HepG2 (cell line): ENCODE measurements around the gene BRD3. TPM values are rescaled to one million over a fixed set of nuclear protein-coding genes. Genes with fewer than 3 reads are reported as not detected.

Source experiments
- CREBL2 ChIP-seq: sonication (generic); formaldehyde crosslinking; IDR thresholded peaks from 2 replicates; pipeline ENCODE4 v1.8.1; 2023; ENCODE audit warnings: missing genetic modification reagents, mild to moderate bottlenecking, borderline replicate concordance
- KLF15 ChIP-seq: sonication (generic); formaldehyde crosslinking; IDR thresholded peaks from 2 replicates; pipeline ENCODE4 v1.8.1; 2023; ENCODE audit warnings: borderline replicate concordance, mild to moderate bottlenecking, inconsistent platforms, missing genetic modification reagents, mixed read lengths
- MIER2 ChIP-seq: IDR thresholded peaks from 2 replicates; pipeline ENCODE4 v1.6.1; 2016; ENCODE audit warnings: missing biosample characterization, missing genetic modification reagents
- RBM22 ChIP-seq: fragments of 200-400 bp; formaldehyde crosslinking; optimal IDR thresholded peaks from 2 replicates; pipeline ENCODE3; 2017; ENCODE audit warnings: mild to moderate bottlenecking, low read length, moderate library complexity
- SKI ChIP-seq: fragments of 450-650 bp; IDR thresholded peaks from one replicate; pipeline ENCODE4 v1.6.1; 2018; ENCODE audit warnings: mild to moderate bottlenecking; ENCODE audit not compliant: partially characterized antibody
- SMYD3 ChIP-seq: sonication (generic); formaldehyde crosslinking; IDR thresholded peaks from 2 replicates; pipeline ENCODE4 v1.8.1; 2023; ENCODE audit warnings: mild to moderate bottlenecking, missing genetic modification reagents
- SOX5 ChIP-seq: IDR thresholded peaks from 2 replicates; pipeline ENCODE4 v1.6.1; 2016; ENCODE audit warnings: borderline replicate concordance
- WIZ ChIP-seq: sonication (generic); formaldehyde crosslinking; IDR thresholded peaks from 2 replicates; pipeline ENCODE4 v1.5.1; 2020; ENCODE audit warnings: mild to moderate bottlenecking, missing genetic modification reagents
- ZBTB40 ChIP-seq, 2 experiments: fragments of 450-650 bp in 1 of 2; sonication (generic) in 1 of 2; formaldehyde crosslinking in 1 of 2; IDR thresholded peaks; 2 replicates each; pipeline versions ENCODE4 v1.6.1 to v1.8.0; 2016 to 2022; ENCODE audit warnings: antibody characterized with exemption in 1 of 2, mild to moderate bottlenecking in 1 of 2, missing genetic modification reagents in 1 of 2
- ZC3H4 ChIP-seq: sonication (generic); formaldehyde crosslinking; IDR thresholded peaks from 2 replicates; pipeline ENCODE4 v1.4.0; 2020; ENCODE audit warnings: missing genetic modification reagents, borderline replicate concordance
- ZFP1 ChIP-seq: IDR thresholded peaks from 2 replicates; pipeline ENCODE4 v1.6.1; 2016
- ZMYM4 ChIP-seq: sonication (generic); formaldehyde crosslinking; IDR thresholded peaks from 2 replicates; pipeline ENCODE4 v1.8.1; 2023; ENCODE audit warnings: mild to moderate bottlenecking, missing genetic modification reagents
- ZNF256 ChIP-seq: sonication (generic); formaldehyde crosslinking; conservative IDR thresholded peaks from 2 replicates; pipeline ENCODE4 v1.4.0; 2020; ENCODE audit warnings: missing genetic modification reagents
- ZNF33A ChIP-seq: sonication (generic); formaldehyde crosslinking; IDR thresholded peaks from 2 replicates; pipeline ENCODE4 v1.5.1; 2020; ENCODE audit warnings: missing genetic modification reagents, mild to moderate bottlenecking, moderate library complexity, borderline replicate concordance
- polyA plus RNA-seq, 8 experiments: library from polyadenylated mRNA; depleted of rRNA in 3 of 8; stranded (reverse) in 7 of 8; unstranded in 1 of 8; fragments of >200 nt; fragmentation: Illumina TruSeq in 4 of 8; extraction: Trizol in 4 of 8; gene quantifications; 2 replicates each; pipeline versions ENCODE4 v1.2.1 to v1.2.3, GENCODE V29; 2011 to 2016; ENCODE audit warnings: low read depth in 4 of 8, missing spikeins in 1 of 8, mixed read lengths in 1 of 8; ENCODE audit not compliant: insufficient read depth in 1 of 8
- total RNA-seq, 5 experiments: library from RNA; depleted of rRNA; stranded (reverse); fragments of >200 nt; fragmentation: Illumina TruSeq; extraction: Trizol; gene quantifications; 2 replicates each; pipeline ENCODE4 v1.2.3, GENCODE V29; 2016; ENCODE audit warnings: low read depth in 1 of 5
- TF ChIP-seq, protein P1 (sequence below): sonication (generic); formaldehyde crosslinking; conservative IDR thresholded peaks from 2 replicates; pipeline ENCODE4 v1.8.0; 2022; ENCODE audit warnings: low read depth, missing genetic modification reagents
- TF ChIP-seq, protein P2 (sequence below): sonication (generic); formaldehyde crosslinking; IDR thresholded peaks from 2 replicates; pipeline ENCODE4 v1.8.0; 2022; ENCODE audit warnings: missing genetic modification reagents, mild to moderate bottlenecking, moderate library complexity, borderline replicate concordance

Gene BRD3
- total and polyA plus RNA-seq, 2 of the 13 experiments (the other 11 are each of a cell fraction or from before 2014, with no cell fraction given), result 5.9 to 12.9 TPM

- TF ChIP-seq, protein P1, sequence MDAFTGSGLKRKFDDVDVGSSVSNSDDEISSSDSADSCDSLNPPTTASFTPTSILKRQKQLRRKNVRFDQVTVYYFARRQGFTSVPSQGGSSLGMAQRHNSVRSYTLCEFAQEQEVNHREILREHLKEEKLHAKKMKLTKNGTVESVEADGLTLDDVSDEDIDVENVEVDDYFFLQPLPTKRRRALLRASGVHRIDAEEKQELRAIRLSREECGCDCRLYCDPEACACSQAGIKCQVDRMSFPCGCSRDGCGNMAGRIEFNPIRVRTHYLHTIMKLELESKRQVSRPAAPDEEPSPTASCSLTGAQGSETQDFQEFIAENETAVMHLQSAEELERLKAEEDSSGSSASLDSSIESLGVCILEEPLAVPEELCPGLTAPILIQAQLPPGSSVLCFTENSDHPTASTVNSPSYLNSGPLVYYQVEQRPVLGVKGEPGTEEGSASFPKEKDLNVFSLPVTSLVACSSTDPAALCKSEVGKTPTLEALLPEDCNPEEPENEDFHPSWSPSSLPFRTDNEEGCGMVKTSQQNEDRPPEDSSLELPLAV (CRISPR knock-in tag), result no peak
- no peak for TF ChIP-seq ZNF33A (CRISPR knock-in tag)
- no peak for TF ChIP-seq ZNF256 (CRISPR knock-in tag)
- no peak for TF ChIP-seq SOX5
- TF ChIP-seq SKI, result peak; percentile 47
- TF ChIP-seq ZFP1 (CRISPR knock-in tag), result no peak
- TF ChIP-seq KLF15 (CRISPR knock-in tag), result 0 out of 2 replicates have a peak, but pooled peaks have one; percentile 38
- no peak for TF ChIP-seq MIER2 (CRISPR knock-in tag)
- TF ChIP-seq ZC3H4 (CRISPR knock-in tag), result no peak
- no peak for TF ChIP-seq ZBTB40 (IDR thresholded peaks at IDR 0.05)
- no peak for TF ChIP-seq ZBTB40 (CRISPR knock-in tag; IDR thresholded peaks at IDR 0.05)
- TF ChIP-seq, protein P2, sequence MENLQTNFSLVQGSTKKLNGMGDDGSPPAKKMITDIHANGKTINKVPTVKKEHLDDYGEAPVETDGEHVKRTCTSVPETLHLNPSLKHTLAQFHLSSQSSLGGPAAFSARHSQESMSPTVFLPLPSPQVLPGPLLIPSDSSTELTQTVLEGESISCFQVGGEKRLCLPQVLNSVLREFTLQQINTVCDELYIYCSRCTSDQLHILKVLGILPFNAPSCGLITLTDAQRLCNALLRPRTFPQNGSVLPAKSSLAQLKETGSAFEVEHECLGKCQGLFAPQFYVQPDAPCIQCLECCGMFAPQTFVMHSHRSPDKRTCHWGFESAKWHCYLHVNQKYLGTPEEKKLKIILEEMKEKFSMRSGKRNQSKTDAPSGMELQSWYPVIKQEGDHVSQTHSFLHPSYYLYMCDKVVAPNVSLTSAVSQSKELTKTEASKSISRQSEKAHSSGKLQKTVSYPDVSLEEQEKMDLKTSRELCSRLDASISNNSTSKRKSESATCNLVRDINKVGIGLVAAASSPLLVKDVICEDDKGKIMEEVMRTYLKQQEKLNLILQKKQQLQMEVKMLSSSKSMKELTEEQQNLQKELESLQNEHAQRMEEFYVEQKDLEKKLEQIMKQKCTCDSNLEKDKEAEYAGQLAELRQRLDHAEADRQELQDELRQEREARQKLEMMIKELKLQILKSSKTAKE (CRISPR knock-in tag), result no peak
- no peak for TF ChIP-seq RBM22
- no peak for TF ChIP-seq CREBL2
- TF ChIP-seq SMYD3 (CRISPR knock-in tag), result no peak
- TF ChIP-seq ZMYM4 (CRISPR knock-in tag), result no peak
- TF ChIP-seq WIZ, result no peak
Observed at GRCh38 chr9:134067904-134068743, at the start of gene BRD3 (continued).
